ENCODE measurements around the gene PRKN. TPM values are rescaled to one million over a fixed set of nuclear protein-coding genes. Genes with fewer than 3 reads are reported as not detected.

PRKN gene
- total RNA-seq, 1 donor from 2014 or later = 0.79 TPM

GRCh38 chr6:162471842-162472241, 255.7 kb downstream of the PRKN start:
- DNase-seq (ENCODE audit: low read depth) (no peak), FAIRE-seq (no peak)
- H3K36me3 ChIP-seq (ENCODE audit: control insufficient read depth, insufficient read depth, low read length) = no peaks in the 10 kb centered on the region
- TF ChIP-seq, protein P1, sequence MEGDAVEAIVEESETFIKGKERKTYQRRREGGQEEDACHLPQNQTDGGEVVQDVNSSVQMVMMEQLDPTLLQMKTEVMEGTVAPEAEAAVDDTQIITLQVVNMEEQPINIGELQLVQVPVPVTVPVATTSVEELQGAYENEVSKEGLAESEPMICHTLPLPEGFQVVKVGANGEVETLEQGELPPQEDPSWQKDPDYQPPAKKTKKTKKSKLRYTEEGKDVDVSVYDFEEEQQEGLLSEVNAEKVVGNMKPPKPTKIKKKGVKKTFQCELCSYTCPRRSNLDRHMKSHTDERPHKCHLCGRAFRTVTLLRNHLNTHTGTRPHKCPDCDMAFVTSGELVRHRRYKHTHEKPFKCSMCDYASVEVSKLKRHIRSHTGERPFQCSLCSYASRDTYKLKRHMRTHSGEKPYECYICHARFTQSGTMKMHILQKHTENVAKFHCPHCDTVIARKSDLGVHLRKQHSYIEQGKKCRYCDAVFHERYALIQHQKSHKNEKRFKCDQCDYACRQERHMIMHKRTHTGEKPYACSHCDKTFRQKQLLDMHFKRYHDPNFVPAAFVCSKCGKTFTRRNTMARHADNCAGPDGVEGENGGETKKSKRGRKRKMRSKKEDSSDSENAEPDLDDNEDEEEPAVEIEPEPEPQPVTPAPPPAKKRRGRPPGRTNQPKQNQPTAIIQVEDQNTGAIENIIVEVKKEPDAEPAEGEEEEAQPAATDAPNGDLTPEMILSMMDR (IDR thresholded peaks at IDR 0.05; ENCODE audit: insufficient read depth, low read length, severe bottlenecking) = no peak
- H3K4me3 ChIP-seq (ENCODE audit: low read depth, low read length) = no peak overlapping the region
- no peaks in the 10 kb centered on the region for H3K27me3 ChIP-seq (ENCODE audit: control insufficient read depth, insufficient read depth, low read length)

DNA sequence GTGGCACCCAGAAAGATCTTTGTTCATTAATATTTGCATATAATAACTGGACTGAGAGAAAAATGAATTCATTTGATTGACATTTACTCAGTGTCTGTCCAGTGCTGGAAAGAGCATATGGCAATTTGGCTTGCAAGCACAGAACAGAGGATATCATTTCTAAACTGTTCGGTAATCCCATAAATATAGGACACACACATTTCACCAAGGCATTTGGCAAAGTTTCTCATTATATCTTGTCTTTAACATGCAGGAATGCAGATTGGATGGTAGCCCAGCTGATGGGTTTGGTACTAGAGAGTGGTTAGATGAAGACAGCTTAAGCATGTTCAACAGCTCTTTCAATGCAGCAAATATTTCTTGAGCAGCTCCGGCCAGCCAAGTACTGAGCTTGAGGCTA, 259.2 kb downstream of the PRKN start:
- Histone ChIP-seq H3K4me3 (ENCODE audit: low read depth, low read length) (no peak overlapping the region), H3K27me3 (ENCODE audit: control insufficient read depth, insufficient read depth, low read length) (no peaks in the 10 kb centered on the region), H3K36me3 (ENCODE audit: control insufficient read depth, insufficient read depth, low read length) (no peaks in the 10 kb centered on the region)
- no peak for FAIRE-seq
- no peak for DNase-seq (ENCODE audit: low read depth)
- TF ChIP-seq, protein P1 (IDR thresholded peaks at IDR 0.05; ENCODE audit: insufficient read depth, low read length, severe bottlenecking) = no peak

GRCh38 chr6:162467679-162468078, 259.9 kb downstream of the PRKN start:
- H3K36me3 ChIP-seq (ENCODE audit: control insufficient read depth, insufficient read depth, low read length) = no peaks in the 10 kb centered on the region
- H3K27me3 ChIP-seq (ENCODE audit: control insufficient read depth, insufficient read depth, low read length) = no peaks in the 10 kb centered on the region
- DNase-seq (ENCODE audit: low read depth) (no peak), FAIRE-seq (no peak)
- TF ChIP-seq, protein P1 (IDR thresholded peaks at IDR 0.05; ENCODE audit: insufficient read depth, low read length, severe bottlenecking) = no peak
- H3K4me3 ChIP-seq (ENCODE audit: low read depth, low read length) = no peak overlapping the region

GRCh38 chr6:162463576-162463975, 264.0 kb downstream of the PRKN start:
- TF ChIP-seq, protein P1 (IDR thresholded peaks at IDR 0.05; ENCODE audit: insufficient read depth, low read length, severe bottlenecking) = no peak
- H3K4me3 ChIP-seq (ENCODE audit: low read depth, low read length) = no peak overlapping the region
- DNase-seq (ENCODE audit: low read depth) (no peak), FAIRE-seq (no peak)
- H3K36me3 ChIP-seq (ENCODE audit: control insufficient read depth, insufficient read depth, low read length) = no peaks in the 10 kb centered on the region
- no peaks in the 10 kb centered on the region for H3K27me3 ChIP-seq (ENCODE audit: control insufficient read depth, insufficient read depth, low read length)

GRCh38 chr6:162459985-162460384, 267.6 kb downstream of the PRKN start:
- Histone ChIP-seq H3K36me3 (ENCODE audit: control insufficient read depth, insufficient read depth, low read length) (no peaks in the 10 kb centered on the region), H3K27me3 (ENCODE audit: control insufficient read depth, insufficient read depth, low read length) (no peaks in the 10 kb centered on the region), H3K4me3 (ENCODE audit: low read depth, low read length) (no peak overlapping the region)
- FAIRE-seq = no peak
- no peak for DNase-seq (ENCODE audit: low read depth)
- TF ChIP-seq, protein P1 (IDR thresholded peaks at IDR 0.05; ENCODE audit: insufficient read depth, low read length, severe bottlenecking) = no peak

DNA sequence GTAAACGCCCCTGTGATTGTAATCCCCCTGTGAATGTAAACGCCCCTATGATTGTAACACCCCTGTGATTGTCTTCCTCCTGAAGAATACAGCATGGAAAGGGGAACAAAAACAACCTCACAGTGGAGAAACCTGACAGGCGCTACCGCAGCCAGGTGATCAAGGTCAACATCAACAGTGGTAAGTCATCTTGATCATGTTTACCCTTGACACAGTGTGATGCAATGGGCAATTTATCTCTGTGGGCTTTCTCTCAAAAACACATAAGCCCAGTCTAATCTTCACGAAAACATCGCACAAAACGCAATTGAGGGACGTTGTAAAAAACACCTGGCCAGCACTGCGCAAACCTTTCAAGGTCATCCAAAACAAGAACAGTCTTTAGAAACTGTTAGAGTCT, 277.2 kb downstream of the PRKN start:
- DNase-seq (ENCODE audit: low read depth) (no peak), FAIRE-seq (no peak)
- no peaks in the 10 kb centered on the region for H3K36me3 ChIP-seq (ENCODE audit: control insufficient read depth, insufficient read depth, low read length)
- H3K27me3 ChIP-seq (ENCODE audit: control insufficient read depth, insufficient read depth, low read length) = no peaks in the 10 kb centered on the region
- H3K4me3 ChIP-seq (ENCODE audit: low read depth, low read length) = no peak overlapping the region
- TF ChIP-seq, protein P1 (IDR thresholded peaks at IDR 0.05; ENCODE audit: insufficient read depth, low read length, severe bottlenecking) = no peak

All from bronchial epithelial cell (primary cell).